ENCODE data around the gene VIPR2. TPM values are rescaled to one million over a fixed set of nuclear protein-coding genes. Genes with fewer than 3 reads are reported as not detected.
"Not testable (repeated sequence)": the region's sequence is repeated elsewhere in the genome, so short reads cannot be mapped to it uniquely, and the experiment has no call there.

The VIPR2 gene
- total RNA-seq, 1 donor, result not detected

DNA sequence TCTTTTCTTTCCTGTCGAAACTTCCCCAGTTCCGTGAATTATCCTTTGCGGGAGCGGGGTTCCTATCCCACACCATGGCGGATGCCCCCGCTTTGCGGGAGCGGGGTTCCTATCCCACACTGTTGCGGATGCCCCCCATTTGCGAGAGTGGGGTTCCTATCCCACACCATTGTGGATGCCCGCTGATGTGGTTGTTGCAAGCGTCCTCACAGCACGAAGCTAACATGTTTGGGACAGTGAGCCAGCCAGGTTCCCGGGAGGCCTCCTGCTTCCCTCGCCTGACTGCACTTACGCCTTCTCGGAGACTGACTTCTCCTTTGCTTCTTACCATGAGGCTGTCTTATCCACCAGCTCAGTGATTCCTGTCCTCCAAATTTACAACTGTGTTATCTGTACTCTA lies 134.7 kb downstream of the VIPR2 start:
- DNase-seq (ENCODE audit: low read depth), result no peak
- TF ChIP-seq CTCF (IDR thresholded peaks at IDR 0.05; ENCODE audit: insufficient read depth, low read depth, low read length), result no peak
- no peak overlapping the region for H3K4me3 ChIP-seq (ENCODE audit: low read depth, low read length)

DNA sequence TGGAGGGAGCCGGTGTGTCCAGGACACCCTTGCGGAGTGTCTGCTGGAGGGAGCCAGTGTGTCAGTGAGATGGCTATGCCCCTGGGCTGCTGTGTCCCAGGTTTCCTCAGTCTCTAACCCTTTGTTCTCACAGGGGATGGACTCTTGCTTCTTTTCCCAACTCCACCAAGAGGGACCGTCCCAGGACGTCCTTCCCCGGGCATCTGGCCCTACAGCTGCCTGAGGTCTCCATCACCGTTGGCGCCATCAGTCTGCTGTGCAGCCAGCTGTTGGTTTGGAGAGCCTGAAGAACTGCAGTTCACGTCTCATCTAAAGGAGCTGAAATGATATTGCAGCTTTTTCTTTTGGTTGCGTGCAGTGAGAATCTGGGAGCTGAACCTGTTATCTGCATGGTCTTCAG lies 136.2 kb downstream of the VIPR2 start:
- no peak overlapping the region for H3K4me3 ChIP-seq (ENCODE audit: low read depth, low read length)
- no peak for TF ChIP-seq CTCF (IDR thresholded peaks at IDR 0.05; ENCODE audit: insufficient read depth, low read depth, low read length)
- DNase-seq (ENCODE audit: low read depth), result no peak

- no peak for TF ChIP-seq CTCF (IDR thresholded peaks at IDR 0.05; ENCODE audit: insufficient read depth, low read depth, low read length)
- H3K4me3 ChIP-seq (ENCODE audit: low read depth, low read length), result no peak overlapping the region
- DNase-seq (ENCODE audit: low read depth), result no peak
Measured at GRCh38 chr7:159007996-159008389, 136.7 kb downstream of the VIPR2 start.

GRCh38 chr7:159007364-159007995 lies 137.2 kb downstream of the VIPR2 start:
- H3K4me3 ChIP-seq (ENCODE audit: low read depth, low read length), result no peak overlapping the region
- peak; percentile 26 for DNase-seq (ENCODE audit: low read depth)
- no peak for TF ChIP-seq CTCF (IDR thresholded peaks at IDR 0.05; ENCODE audit: insufficient read depth, low read depth, low read length)

DNA sequence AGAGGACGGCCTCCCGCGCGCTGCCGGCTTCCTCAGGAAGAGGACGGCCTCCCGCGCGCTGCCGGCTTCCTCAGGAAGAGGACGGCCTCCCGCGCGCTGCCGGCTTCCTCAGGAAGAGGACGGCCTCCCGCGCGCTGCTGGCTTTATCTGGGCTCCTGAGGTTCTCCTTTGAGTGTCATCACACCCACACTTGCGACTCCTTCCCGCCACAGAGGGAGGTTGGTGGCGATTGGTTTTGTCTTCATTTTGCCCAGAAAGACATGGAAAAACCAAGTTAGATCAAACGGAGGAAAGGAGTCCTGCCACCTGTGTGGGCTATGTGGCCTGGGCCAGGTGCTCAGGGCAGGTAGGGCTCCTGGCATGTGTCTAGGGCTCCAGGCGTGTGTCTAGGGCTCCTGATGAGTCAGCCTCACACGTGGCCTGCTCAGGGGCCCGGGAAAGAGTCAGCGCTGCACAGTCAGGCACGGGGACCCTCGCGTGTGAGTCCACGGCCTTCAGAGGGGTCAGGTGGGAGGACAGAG lies 138.0 kb downstream of the VIPR2 start:
- peak overlapping the region; percentile 52 for H3K4me3 ChIP-seq (ENCODE audit: low read depth, low read length)
- DNase-seq (ENCODE audit: low read depth), result no peak
- TF ChIP-seq CTCF (IDR thresholded peaks at IDR 0.05; ENCODE audit: insufficient read depth, low read depth, low read length), result no peak

GRCh38 chr7:159006022-159006609 lies 138.6 kb downstream of the VIPR2 start:
- not testable (repeated sequence) for DNase-seq (ENCODE audit: low read depth)
- peak overlapping the region; percentile 52 for H3K4me3 ChIP-seq (ENCODE audit: low read depth, low read length)

DNA sequence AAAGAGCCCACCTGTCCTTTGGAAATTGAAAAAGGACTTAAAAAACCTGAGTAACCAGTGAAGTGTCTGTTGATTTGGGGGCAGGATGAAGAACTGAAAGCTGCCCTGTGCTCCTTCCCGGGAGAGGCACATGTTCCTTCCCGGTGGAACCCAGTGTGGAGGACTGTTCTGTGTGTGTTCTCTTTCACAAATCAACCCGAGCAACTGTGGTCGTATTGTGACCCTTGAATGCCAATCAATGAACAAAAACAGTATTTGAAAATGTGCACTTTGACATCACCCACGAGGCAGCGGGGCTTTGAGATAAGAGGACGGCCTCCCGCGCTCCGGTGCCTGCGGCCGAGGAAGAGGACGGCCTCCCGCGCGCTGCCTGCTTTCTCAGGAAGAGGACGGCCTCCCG lies 139.0 kb downstream of the VIPR2 start:
- H3K4me3 ChIP-seq (ENCODE audit: low read depth, low read length), result peak overlapping the region; percentile 42
- TF ChIP-seq CTCF (IDR thresholded peaks at IDR 0.05; ENCODE audit: insufficient read depth, low read depth, low read length), result no peak
- no peak for DNase-seq (ENCODE audit: low read depth)

Data from fibroblast of villous mesenchyme (primary cell).